ENCODE measurements around the gene GAPT.

DNA sequence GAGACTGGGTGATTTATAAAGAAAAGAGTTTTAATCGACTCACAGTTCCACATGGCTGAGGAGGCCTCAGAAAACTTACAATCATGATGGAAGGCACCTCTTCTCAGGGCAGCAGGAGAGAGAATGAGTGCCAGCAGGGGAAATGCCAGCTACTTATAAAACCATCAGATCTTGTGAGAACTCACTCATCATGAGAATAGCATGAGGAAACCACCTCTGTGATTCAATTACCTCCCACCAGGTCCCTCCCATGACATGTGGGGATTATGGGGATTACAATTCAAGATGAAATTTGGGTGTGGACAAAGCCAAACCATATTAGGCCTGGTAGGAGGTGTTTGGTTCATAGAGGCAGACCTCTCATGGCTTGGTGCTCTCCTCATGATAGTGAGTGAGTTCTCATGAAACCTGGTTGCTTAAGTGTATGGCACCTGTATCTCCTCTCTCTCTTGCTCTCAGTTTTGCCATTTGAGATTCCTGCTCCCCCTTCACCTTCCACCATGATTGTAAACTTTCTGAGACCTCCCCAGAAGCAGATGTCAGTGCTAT, 39.8 kb downstream of the GAPT start:
- TF ChIP-seq EP300 (IDR thresholded peaks at IDR 0.05; ENCODE audit: low read depth) (no peak), POLR2A (IDR thresholded peaks at IDR 0.05) (no peak), POLR2AphosphoS5 (IDR thresholded peaks at IDR 0.05) (no peak)
- TF ChIP-seq, protein P1, sequence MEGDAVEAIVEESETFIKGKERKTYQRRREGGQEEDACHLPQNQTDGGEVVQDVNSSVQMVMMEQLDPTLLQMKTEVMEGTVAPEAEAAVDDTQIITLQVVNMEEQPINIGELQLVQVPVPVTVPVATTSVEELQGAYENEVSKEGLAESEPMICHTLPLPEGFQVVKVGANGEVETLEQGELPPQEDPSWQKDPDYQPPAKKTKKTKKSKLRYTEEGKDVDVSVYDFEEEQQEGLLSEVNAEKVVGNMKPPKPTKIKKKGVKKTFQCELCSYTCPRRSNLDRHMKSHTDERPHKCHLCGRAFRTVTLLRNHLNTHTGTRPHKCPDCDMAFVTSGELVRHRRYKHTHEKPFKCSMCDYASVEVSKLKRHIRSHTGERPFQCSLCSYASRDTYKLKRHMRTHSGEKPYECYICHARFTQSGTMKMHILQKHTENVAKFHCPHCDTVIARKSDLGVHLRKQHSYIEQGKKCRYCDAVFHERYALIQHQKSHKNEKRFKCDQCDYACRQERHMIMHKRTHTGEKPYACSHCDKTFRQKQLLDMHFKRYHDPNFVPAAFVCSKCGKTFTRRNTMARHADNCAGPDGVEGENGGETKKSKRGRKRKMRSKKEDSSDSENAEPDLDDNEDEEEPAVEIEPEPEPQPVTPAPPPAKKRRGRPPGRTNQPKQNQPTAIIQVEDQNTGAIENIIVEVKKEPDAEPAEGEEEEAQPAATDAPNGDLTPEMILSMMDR (IDR thresholded peaks at IDR 0.05), result no peak
